GM12801 (cell line): ENCODE results near the gene KMT5B.

Source experiments
- CTCF ChIP-seq: IDR thresholded peaks from one replicate; pipeline ENCODE4 v1.5.1; 2011; ENCODE audit warnings: control low read depth; ENCODE audit not compliant: insufficient read length; ENCODE audit errors: extremely low read depth

The KMT5B gene

GRCh38 chr11:68148879-68149278, 64.2 kb downstream of the KMT5B start:
- TF ChIP-seq CTCF = no peak

- TF ChIP-seq CTCF = no peak
Measured at GRCh38 chr11:68148071-68148805, 64.9 kb downstream of the KMT5B start.

- TF ChIP-seq CTCF = no peak
Measured at GRCh38 chr11:68146704-68147474, 66.2 kb downstream of the KMT5B start.

- no peak for TF ChIP-seq CTCF
Measured at GRCh38 chr11:68146010-68146540, 67.0 kb downstream of the KMT5B start.

- no peak for TF ChIP-seq CTCF
Measured at GRCh38 chr11:68145120-68145866, 67.8 kb downstream of the KMT5B start.

GRCh38 chr11:68143310-68143689, 69.8 kb downstream of the KMT5B start:
- no peak for TF ChIP-seq CTCF
